ENCODE results near the gene UBXN11. TPM values are rescaled to one million over a fixed set of nuclear protein-coding genes. Genes with fewer than 3 reads are reported as not detected.
A peak's percentile ranks its signal among the peaks of the same experiment; 100 is the strongest.

The UBXN11 gene
- total RNA-seq, result 9.4 and 10.2 TPM in 2 replicates

- TF ChIP-seq CTCF (IDR thresholded peaks at IDR 0.05; ENCODE audit: insufficient read depth, low read length, poor library complexity, severe bottlenecking), result no peak
- Histone ChIP-seq H3K36me3 (ENCODE audit: control insufficient read depth, insufficient read depth, low read length) (no peaks in the 10 kb centered on the region), H3K4me3 (ENCODE audit: low read depth, low read length) (peak within 1 kb of the TSS; percentile 92), H3K27me3 (ENCODE audit: control insufficient read depth, insufficient read depth, low read length) (no peaks in the 10 kb centered on the region)
- DNase-seq (ENCODE audit: low read depth), result peak; percentile 95
These were observed at the start of gene UBXN11 for GRCh38 chr1:26306290-26307229. UBXN11 (minus strand) TSS chr1:26306636; CDS start chr1:26302883, 3,753 bp downstream.

- Histone ChIP-seq H3K27me3 (ENCODE audit: control insufficient read depth, insufficient read depth, low read length) (peaks cover 29% of the 10 kb centered on the region), H3K36me3 (ENCODE audit: control insufficient read depth, insufficient read depth, low read length) (no peaks in the 10 kb centered on the region), H3K4me3 (ENCODE audit: low read depth, low read length) (no peak overlapping the region)
- DNase-seq (ENCODE audit: low read depth), result no peak
- no peak for TF ChIP-seq CTCF (IDR thresholded peaks at IDR 0.05; ENCODE audit: insufficient read depth, low read length, poor library complexity, severe bottlenecking)
These were observed 49.7 kb upstream of the UBXN11 start for GRCh38 chr1:26356106-26356505.

- Histone ChIP-seq H3K4me3 (ENCODE audit: low read depth, low read length) (no peak overlapping the region), H3K27me3 (ENCODE audit: control insufficient read depth, insufficient read depth, low read length) (peaks cover 17% of the 10 kb centered on the region)
- DNase-seq (ENCODE audit: low read depth), result no peak
These were observed 48.5 kb upstream of the UBXN11 start for GRCh38 chr1:26354972-26355371.

GRCh38 chr1:26353976-26354820, 47.8 kb upstream of the UBXN11 start, which contains the start of gene CRYBG2:
CRYBG2 (minus strand) TSS chr1:26354130; CDS start chr1:26346657, 7,473 bp downstream.
- no peak within 1 kb of the TSS for H3K4me3 ChIP-seq (ENCODE audit: low read depth, low read length)
- H3K36me3 ChIP-seq (ENCODE audit: control insufficient read depth, insufficient read depth, low read length), result no peaks in the 10 kb centered on the region
- TF ChIP-seq CTCF (IDR thresholded peaks at IDR 0.05; ENCODE audit: insufficient read depth, low read length, poor library complexity, severe bottlenecking), result no peak
- H3K27me3 ChIP-seq (ENCODE audit: control insufficient read depth, insufficient read depth, low read length), result peaks cover 11% of the 10 kb centered on the region
- DNase-seq (ENCODE audit: low read depth), result no peak

More at GRCh38 chr1:26354972-26355371, 48.5 kb upstream of the UBXN11 start:
- no peak for TF ChIP-seq CTCF (IDR thresholded peaks at IDR 0.05; ENCODE audit: insufficient read depth, low read length, poor library complexity, severe bottlenecking)
- no peaks in the 10 kb centered on the region for H3K36me3 ChIP-seq (ENCODE audit: control insufficient read depth, insufficient read depth, low read length)

- no peak for TF ChIP-seq CTCF (IDR thresholded peaks at IDR 0.05; ENCODE audit: insufficient read depth, low read length, poor library complexity, severe bottlenecking)
- Histone ChIP-seq H3K27me3 (ENCODE audit: control insufficient read depth, insufficient read depth, low read length) (peaks cover 2% of the 10 kb centered on the region), H3K36me3 (ENCODE audit: control insufficient read depth, insufficient read depth, low read length) (no peaks in the 10 kb centered on the region), H3K4me3 (ENCODE audit: low read depth, low read length) (no peak overlapping the region)
- no peak for DNase-seq (ENCODE audit: low read depth)
These were observed 46.9 kb upstream of the UBXN11 start for GRCh38 chr1:26353210-26353859.

Data from kidney epithelial cell (primary cell).